Activated T-cell treated with anti-CD3 and anti-CD28 coated beads, Interleukin-2, amount 50 U/mL, for 24 hours (primary cell): ENCODE results near the gene KLHL7.
"Not testable (repeated sequence)": the region's sequence is repeated elsewhere in the genome, so short reads cannot be mapped to it uniquely, and the experiment has no call there.

Source experiments
- DNase-seq: peaks from one replicate; pipeline ENCODE4 v3.0.0-alpha.2; 2020
- H3K27ac Mint-ChIP-seq: 2 replicates; pipeline ENCODE4 v1.8.0; 2020; ENCODE audit warnings: mild to moderate bottlenecking, mixed read lengths
- H3K27me3 Mint-ChIP-seq: 2 replicates; pipeline ENCODE4 v1.8.0; 2020; ENCODE audit warnings: mixed read lengths
- H3K36me3 Mint-ChIP-seq: 2 replicates; pipeline ENCODE4 v1.8.0; 2020; ENCODE audit warnings: low read depth, mixed read lengths
- H3K4me1 Mint-ChIP-seq: 2 replicates; pipeline ENCODE4 v1.8.0; 2020; ENCODE audit warnings: low read depth, mixed read lengths
- H3K4me3 Mint-ChIP-seq: 2 replicates; pipeline ENCODE4 v1.8.0; 2020; ENCODE audit warnings: mild to moderate bottlenecking, moderate library complexity, mixed read lengths
- H3K9me3 Mint-ChIP-seq: 2 replicates; pipeline ENCODE4 v1.8.0; 2020; ENCODE audit warnings: mixed read lengths

The KLHL7 gene

GRCh38 chr7:23208316-23208715 lies 102.7 kb downstream of the KLHL7 start:
- H3K27me3 Mint-ChIP-seq = peaks cover 33% of the 10 kb centered on the region
- peaks cover 19% of the 10 kb centered on the region for H3K36me3 Mint-ChIP-seq
- H3K4me3 Mint-ChIP-seq = no peak overlapping the region
- H3K9me3 Mint-ChIP-seq = peaks cover 3% of the 10 kb centered on the region
- peaks cover 8% of the 10 kb centered on the region for H3K4me1 Mint-ChIP-seq
- no peak for DNase-seq
- H3K27ac Mint-ChIP-seq = no peak overlapping the region

GRCh38 chr7:23210506-23210905 lies 104.9 kb downstream of the KLHL7 start:
- H3K27me3 Mint-ChIP-seq = peaks cover 26% of the 10 kb centered on the region
- no peak overlapping the region for H3K4me3 Mint-ChIP-seq
- peaks cover 4% of the 10 kb centered on the region for H3K4me1 Mint-ChIP-seq
- no peak overlapping the region for H3K27ac Mint-ChIP-seq
- H3K9me3 Mint-ChIP-seq = no peaks in the 10 kb centered on the region
- DNase-seq = no peak
- H3K36me3 Mint-ChIP-seq = peaks cover 2% of the 10 kb centered on the region

GRCh38 chr7:23211589-23211988 lies 106.0 kb downstream of the KLHL7 start:
- no peak for DNase-seq
- Mint-ChIP-seq H3K36me3 (no peaks in the 10 kb centered on the region), H3K27me3 (peaks cover 18% of the 10 kb centered on the region), H3K27ac (no peak overlapping the region), H3K4me1 (peaks cover 2% of the 10 kb centered on the region), H3K4me3 (no peak overlapping the region), H3K9me3 (no peaks in the 10 kb centered on the region)

GRCh38 chr7:23212395-23212794 lies 106.8 kb downstream of the KLHL7 start:
- no peak overlapping the region for H3K27ac Mint-ChIP-seq
- H3K27me3 Mint-ChIP-seq = peaks cover 10% of the 10 kb centered on the region
- H3K4me1 Mint-ChIP-seq = peaks cover 2% of the 10 kb centered on the region

GRCh38 chr7:23212841-23213240 lies 107.3 kb downstream of the KLHL7 start:
- Mint-ChIP-seq H3K4me3 (no peak overlapping the region), H3K36me3 (no peaks in the 10 kb centered on the region), H3K9me3 (no peaks in the 10 kb centered on the region), H3K4me1 (peaks cover 2% of the 10 kb centered on the region), H3K27ac (no peak overlapping the region), H3K27me3 (peaks cover 10% of the 10 kb centered on the region)
- no peak for DNase-seq

More at GRCh38 chr7:23212395-23212794, 106.8 kb downstream of the KLHL7 start:
- H3K36me3 Mint-ChIP-seq = no peaks in the 10 kb centered on the region
- no peak overlapping the region for H3K4me3 Mint-ChIP-seq
- no peaks in the 10 kb centered on the region for H3K9me3 Mint-ChIP-seq
- no peak for DNase-seq

- Mint-ChIP-seq H3K27ac (no peak overlapping the region), H3K9me3 (no peaks in the 10 kb centered on the region), H3K27me3 (peaks cover 7% of the 10 kb centered on the region), H3K36me3 (no peaks in the 10 kb centered on the region), H3K4me1 (no peaks in the 10 kb centered on the region), H3K4me3 (no peak overlapping the region)
- no peak for DNase-seq
Observed at GRCh38 chr7:23213755-23214154, 108.2 kb downstream of the KLHL7 start.

- Mint-ChIP-seq H3K4me3 (no peak overlapping the region), H3K27me3 (peaks cover 7% of the 10 kb centered on the region)
Observed at GRCh38 chr7:23214423-23214822, 108.8 kb downstream of the KLHL7 start.

GRCh38 chr7:23214938-23215337 lies 109.4 kb downstream of the KLHL7 start:
- peaks cover 7% of the 10 kb centered on the region for H3K27me3 Mint-ChIP-seq
- no peaks in the 10 kb centered on the region for H3K36me3 Mint-ChIP-seq
- no peaks in the 10 kb centered on the region for H3K9me3 Mint-ChIP-seq
- no peaks in the 10 kb centered on the region for H3K4me1 Mint-ChIP-seq
- DNase-seq = no peak
- no peak overlapping the region for H3K27ac Mint-ChIP-seq
- no peak overlapping the region for H3K4me3 Mint-ChIP-seq

More at GRCh38 chr7:23214423-23214822, 108.8 kb downstream of the KLHL7 start:
- Mint-ChIP-seq H3K4me1 (no peaks in the 10 kb centered on the region), H3K36me3 (no peaks in the 10 kb centered on the region), H3K9me3 (no peaks in the 10 kb centered on the region), H3K27ac (no peak overlapping the region)
- DNase-seq = no peak

GRCh38 chr7:23216021-23216420 lies 110.4 kb downstream of the KLHL7 start:
- Mint-ChIP-seq H3K4me3 (no peak overlapping the region), H3K27ac (no peak overlapping the region), H3K36me3 (no peaks in the 10 kb centered on the region), H3K9me3 (no peaks in the 10 kb centered on the region), H3K27me3 (peaks cover 7% of the 10 kb centered on the region), H3K4me1 (no peaks in the 10 kb centered on the region)
- no peak for DNase-seq

GRCh38 chr7:23218196-23218595 lies 112.6 kb downstream of the KLHL7 start:
- H3K4me1 Mint-ChIP-seq = no peaks in the 10 kb centered on the region
- H3K4me3 Mint-ChIP-seq = no peak overlapping the region
- no peak for DNase-seq
- no peaks in the 10 kb centered on the region for H3K36me3 Mint-ChIP-seq
- no peaks in the 10 kb centered on the region for H3K9me3 Mint-ChIP-seq
- H3K27ac Mint-ChIP-seq = no peak overlapping the region
- H3K27me3 Mint-ChIP-seq = peaks cover 7% of the 10 kb centered on the region

GRCh38 chr7:23220690-23221305 lies 115.2 kb downstream of the KLHL7 start:
- Mint-ChIP-seq H3K4me3 (no peak overlapping the region), H3K27me3 (peaks cover 5% of the 10 kb centered on the region), H3K4me1 (no peaks in the 10 kb centered on the region), H3K36me3 (no peaks in the 10 kb centered on the region), H3K27ac (no peak overlapping the region), H3K9me3 (no peaks in the 10 kb centered on the region)
- DNase-seq = no peak

- no peaks in the 10 kb centered on the region for H3K9me3 Mint-ChIP-seq
- H3K27ac Mint-ChIP-seq = no peak overlapping the region
- no peaks in the 10 kb centered on the region for H3K4me1 Mint-ChIP-seq
- no peak for DNase-seq
- H3K36me3 Mint-ChIP-seq = no peaks in the 10 kb centered on the region
- H3K27me3 Mint-ChIP-seq = peaks cover 4% of the 10 kb centered on the region
- H3K4me3 Mint-ChIP-seq = no peak overlapping the region
Observed at GRCh38 chr7:23222439-23223030, 117.0 kb downstream of the KLHL7 start.

- not testable (repeated sequence) for H3K4me3 Mint-ChIP-seq, H3K4me1 Mint-ChIP-seq, H3K27ac Mint-ChIP-seq, H3K27me3 Mint-ChIP-seq, H3K36me3 Mint-ChIP-seq, H3K9me3 Mint-ChIP-seq, DNase-seq
Observed at GRCh38 chr7:23224364-23224763, 118.8 kb downstream of the KLHL7 start.

GRCh38 chr7:23226844-23227450 lies 121.4 kb downstream of the KLHL7 start:
- Mint-ChIP-seq H3K4me1 (no peaks in the 10 kb centered on the region), H3K4me3 (no peak overlapping the region), H3K27me3 (no peaks in the 10 kb centered on the region), H3K9me3 (no peaks in the 10 kb centered on the region), H3K27ac (no peak overlapping the region), H3K36me3 (no peaks in the 10 kb centered on the region)
- DNase-seq = no peak
